HG03342 (cell line): Measurements from ENCODE around the gene HFE.
"Not testable (repeated sequence)": the region's sequence is repeated elsewhere in the genome, so short reads cannot be mapped to it uniquely, and the experiment has no call there.

Experiments used
- ATAC-seq: cut with Tn5 transposase; IDR thresholded peaks from one replicate; pipeline ENCODE4 v1.9.1; 2021; ENCODE audit warnings: mild to moderate bottlenecking, moderate library complexity; ENCODE audit not compliant: unreplicated experiment

HFE gene, protein sequence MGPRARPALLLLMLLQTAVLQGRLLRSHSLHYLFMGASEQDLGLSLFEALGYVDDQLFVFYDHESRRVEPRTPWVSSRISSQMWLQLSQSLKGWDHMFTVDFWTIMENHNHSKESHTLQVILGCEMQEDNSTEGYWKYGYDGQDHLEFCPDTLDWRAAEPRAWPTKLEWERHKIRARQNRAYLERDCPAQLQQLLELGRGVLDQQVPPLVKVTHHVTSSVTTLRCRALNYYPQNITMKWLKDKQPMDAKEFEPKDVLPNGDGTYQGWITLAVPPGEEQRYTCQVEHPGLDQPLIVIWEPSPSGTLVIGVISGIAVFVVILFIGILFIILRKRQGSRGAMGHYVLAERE

DNA sequence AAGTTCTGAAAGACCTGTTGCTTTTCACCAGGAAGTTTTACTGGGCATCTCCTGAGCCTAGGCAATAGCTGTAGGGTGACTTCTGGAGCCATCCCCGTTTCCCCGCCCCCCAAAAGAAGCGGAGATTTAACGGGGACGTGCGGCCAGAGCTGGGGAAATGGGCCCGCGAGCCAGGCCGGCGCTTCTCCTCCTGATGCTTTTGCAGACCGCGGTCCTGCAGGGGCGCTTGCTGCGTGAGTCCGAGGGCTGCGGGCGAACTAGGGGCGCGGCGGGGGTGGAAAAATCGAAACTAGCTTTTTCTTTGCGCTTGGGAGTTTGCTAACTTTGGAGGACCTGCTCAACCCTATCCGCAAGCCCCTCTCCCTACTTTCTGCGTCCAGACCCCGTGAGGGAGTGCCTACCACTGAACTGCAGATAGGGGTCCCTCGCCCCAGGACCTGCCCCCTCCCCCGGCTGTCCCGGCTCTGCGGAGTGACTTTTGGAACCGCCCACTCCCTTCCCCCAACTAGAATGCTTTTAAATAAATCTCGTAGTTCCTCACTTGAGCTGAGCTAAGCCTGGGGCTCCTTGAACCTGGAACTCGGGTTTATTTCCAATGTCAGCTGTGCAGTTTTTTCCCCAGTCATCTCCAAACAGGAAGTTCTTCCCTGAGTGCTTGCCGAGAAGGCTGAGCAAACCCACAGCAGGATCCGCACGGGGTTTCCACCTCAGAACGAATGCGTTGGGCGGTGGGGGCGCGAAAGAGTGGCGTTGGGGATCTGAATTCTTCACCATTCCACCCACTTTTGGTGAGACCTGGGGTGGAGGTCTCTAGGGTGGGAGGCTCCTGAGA is at the start of gene HFE:
HFE (plus strand) TSS at position 146 of the 832 bp plus-strand sequence; CDS start at position 158, 12 bp downstream.
- no peak for ATAC-seq

DNA sequence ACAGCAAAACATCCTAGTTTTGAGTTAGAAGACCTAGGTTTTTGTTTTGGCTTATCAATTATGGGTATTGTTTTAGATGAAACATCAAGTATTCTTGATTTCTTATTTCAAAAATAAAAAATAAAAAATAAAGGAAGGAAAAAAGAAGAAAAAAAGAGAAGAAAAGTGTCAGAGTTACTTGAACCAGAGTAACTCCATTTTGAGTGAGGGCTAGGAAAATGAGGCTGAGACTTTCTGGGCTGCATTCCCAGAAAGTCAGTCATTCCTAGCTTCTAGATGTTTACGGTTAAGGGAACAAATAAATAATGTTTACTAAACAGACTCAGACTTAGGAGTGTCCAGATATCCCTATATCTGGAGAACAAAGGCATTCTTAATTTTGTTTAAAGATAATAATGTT is 45.3 kb upstream of the HFE start:
- ATAC-seq = no peak

DNA sequence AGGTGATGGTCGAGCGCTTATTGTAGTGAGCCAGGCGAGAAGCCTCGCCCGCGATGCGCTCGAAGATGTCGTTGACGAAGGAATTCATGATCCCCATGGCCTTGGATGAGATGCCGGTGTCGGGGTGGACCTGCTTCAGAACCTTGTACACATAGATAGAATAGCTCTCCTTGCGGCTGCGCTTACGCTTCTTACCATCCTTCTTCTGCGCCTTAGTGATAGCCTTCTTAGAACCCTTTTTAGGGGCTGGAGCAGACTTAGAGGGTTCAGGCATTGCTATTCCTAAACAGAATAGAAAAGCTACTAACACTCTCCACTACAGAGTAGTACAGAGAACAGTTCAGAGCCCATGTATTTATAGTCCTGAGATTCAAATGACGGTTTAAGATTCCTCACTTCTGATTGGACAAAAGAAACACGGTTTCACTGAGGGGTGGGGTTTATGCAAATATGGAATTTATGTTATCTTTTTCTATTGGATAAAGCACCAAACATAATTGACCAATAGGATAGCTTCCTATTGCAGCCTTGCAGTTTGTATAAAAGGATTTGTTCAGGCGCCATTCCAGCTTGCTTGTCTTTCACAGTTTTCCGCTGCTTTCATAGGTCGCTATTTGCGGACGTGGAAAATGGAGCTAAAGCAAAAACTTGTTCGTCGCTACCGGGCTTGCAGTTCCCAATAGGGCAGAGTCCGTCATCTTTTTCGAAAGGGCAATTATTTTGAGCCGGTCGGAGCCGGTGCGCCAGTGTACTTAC is 43.7 kb upstream of the HFE start:
- peak; percentile 61 for ATAC-seq

DNA sequence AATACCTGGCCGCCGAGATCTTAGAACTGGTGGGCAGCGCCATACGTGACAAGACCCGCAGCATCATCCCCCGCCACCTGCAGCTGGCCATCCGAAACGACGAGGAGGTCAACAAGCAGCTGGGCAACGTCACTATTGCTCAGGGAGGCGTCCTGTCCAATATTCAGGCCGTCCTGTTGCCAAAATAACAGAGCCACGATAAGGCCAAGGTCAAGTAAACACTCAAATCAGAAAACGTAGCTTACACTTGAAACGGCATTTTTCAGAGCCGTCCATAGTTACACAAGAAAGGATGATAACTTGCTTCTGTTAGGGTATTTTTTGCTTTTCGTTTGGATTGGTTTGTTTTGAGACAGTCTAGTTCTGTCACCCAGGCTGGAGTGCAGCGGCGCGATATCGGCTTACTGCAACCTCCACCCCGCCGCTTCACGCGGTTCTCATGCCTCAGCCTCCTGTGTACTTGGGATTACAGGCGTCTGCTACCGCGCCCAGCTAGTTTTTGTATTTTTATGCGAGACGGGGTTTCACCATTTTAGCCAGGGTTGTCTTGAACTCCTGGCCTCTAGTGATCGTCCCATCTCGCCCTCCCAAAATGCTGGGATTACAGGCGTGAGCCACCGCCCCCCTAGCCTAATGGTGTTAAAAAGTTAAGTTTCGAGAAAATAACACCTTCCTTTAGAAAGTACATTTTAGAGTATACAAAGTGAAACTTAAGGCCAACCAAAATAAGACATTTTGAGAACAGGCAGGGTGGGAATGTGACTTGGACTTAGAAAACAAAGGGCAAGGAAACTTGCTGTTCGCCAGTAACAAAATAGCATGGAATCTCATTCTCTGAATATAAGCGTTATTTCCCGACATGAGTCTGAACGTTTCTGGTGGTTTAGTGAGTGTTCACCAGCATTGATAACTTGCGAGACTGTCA is 42.8 kb upstream of the HFE start:
- peak; percentile 26 for ATAC-seq

DNA sequence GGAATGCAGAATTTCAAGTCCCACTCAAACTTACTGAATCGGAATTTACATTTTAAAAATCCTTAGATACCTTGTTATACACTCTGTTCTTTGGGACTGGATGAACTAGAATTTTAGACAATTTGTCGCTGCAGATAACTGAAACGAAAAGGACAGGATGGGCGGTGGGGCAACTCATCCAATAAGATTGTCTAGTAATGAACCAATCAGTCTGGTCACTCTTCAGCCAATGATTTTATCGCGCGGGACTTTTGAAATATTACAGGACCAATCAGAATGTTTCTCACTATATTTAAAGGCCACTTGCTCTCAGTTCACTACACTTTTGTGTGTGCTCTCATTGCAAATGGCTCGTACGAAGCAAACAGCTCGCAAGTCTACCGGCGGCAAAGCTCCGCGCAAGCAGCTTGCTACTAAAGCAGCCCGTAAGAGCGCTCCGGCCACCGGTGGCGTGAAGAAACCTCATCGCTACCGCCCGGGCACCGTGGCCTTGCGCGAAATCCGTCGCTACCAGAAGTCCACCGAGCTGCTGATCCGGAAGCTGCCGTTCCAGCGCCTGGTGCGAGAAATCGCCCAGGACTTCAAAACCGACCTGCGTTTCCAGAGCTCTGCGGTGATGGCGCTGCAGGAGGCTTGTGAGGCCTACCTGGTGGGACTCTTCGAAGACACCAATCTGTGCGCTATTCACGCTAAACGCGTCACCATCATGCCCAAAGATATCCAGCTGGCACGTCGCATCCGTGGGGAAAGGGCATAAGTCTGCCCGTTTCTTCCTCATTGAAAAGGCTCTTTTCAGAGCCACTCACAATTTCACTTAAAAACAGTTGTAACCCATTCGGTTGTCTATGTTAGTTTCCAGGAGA is 41.9 kb upstream of the HFE start:
- peak; percentile 47 for ATAC-seq

DNA sequence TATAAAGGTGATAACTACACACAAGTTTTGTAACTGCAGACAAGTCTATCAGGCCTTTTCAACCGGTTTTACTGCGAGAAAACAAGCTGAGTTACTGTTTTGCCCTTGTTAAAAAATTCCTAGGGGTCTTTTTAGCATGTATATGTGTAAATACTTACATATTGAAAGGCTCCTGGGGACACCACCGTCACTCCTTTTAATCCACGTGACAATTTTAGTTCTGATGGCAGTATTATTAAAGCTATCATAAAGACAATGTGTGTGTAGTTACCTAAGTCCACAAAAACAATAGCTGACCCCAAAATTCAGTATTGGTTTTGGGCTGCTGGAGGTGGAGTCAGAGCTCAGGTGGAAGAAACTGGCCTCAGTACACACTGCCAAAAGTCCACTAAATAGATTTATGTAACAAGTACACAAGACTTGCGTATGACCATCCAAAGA is 41.3 kb upstream of the HFE start:
- ATAC-seq = no peak

DNA sequence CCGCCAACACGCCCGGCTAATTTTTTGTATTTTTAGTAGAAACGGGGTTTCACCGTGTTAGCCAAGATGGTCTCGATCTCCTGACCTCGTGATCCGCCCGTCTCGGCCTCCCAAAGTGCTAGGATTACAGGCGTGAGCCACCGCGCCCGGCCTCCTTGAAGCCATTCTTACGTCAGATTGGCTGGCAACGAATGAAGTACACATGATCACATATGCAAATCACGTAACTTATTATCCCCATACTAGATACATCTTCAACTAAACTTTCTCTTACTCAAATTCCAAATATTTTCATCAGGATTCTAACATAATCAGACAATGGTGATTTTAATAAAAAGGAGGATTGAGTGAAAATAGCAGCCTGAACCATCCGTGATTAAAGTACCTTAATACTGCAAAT is 39.9 kb upstream of the HFE start:
- not testable (repeated sequence) for ATAC-seq

DNA sequence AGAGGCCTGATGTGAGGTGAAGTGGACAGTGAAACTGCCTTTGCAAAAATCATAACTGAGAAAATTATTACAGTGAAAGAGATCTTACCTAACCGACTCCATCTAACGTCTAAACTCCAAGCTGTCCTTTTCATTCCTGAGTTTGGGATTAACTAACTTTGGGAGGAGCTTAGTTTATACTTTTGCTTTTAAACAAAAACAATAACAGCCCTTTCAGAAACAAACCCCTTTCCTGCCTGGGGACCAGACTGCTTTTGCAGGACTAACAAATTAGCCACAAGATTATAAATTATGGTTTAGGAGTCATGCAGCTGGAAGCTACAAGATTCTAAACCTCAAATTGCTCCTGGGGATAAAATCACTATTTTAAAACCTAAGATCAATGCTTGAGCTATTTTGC is 38.6 kb upstream of the HFE start:
- no peak for ATAC-seq

DNA sequence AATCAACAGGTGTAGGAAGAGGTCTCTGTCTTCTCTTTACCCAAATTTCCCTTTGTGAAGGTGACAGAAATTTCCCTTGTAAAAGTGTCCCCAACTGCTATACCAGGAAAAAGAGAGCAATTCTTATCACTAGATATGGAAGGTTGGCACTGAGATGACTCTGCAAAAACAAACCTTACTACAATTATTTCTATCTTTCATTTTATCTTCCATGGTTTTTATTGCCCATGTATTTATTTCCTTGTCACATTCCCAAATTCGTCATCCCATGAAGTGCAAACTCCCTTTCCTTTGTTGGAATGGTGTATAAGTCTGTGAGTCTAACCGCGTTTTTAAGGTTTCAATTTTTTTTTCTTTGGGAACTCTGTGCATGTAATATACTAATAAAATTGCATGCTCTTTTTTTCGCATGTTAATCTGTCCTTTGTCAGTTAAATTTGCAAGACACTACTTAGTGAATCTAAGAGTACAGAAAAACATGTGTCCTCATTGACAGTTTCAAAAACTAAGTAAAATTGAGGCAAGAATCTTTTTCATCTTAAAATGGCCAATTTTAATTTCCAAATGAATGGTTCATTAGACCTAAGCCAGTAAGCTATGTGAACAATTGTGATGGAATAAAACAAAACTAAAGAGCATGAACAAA is 35.4 kb upstream of the HFE start:
- ATAC-seq = no peak

DNA sequence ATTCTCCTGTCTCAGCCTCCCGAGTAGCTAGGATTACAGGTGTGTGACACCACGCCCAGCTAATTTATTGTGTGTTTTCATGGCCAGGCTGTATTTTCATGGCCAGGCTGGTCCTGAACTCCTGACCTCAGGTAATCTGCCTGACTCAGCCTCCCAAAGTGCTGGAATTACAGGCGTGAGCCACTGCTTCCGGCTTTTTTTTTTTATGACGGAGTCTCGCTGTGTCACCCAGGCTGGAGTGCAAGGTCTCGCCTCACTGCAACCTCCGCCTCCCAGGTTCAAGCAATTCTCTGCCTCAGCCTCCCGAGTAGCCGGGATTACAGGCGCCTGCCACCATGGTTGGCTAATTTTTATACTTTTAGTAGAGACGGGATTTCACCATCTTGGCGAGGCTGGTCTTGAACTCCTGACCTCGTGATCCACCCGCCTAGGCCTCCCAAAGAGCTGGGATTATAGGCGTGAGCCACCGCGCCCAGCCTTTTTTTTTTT is 34.4 kb upstream of the HFE start:
- not testable (repeated sequence) for ATAC-seq

DNA sequence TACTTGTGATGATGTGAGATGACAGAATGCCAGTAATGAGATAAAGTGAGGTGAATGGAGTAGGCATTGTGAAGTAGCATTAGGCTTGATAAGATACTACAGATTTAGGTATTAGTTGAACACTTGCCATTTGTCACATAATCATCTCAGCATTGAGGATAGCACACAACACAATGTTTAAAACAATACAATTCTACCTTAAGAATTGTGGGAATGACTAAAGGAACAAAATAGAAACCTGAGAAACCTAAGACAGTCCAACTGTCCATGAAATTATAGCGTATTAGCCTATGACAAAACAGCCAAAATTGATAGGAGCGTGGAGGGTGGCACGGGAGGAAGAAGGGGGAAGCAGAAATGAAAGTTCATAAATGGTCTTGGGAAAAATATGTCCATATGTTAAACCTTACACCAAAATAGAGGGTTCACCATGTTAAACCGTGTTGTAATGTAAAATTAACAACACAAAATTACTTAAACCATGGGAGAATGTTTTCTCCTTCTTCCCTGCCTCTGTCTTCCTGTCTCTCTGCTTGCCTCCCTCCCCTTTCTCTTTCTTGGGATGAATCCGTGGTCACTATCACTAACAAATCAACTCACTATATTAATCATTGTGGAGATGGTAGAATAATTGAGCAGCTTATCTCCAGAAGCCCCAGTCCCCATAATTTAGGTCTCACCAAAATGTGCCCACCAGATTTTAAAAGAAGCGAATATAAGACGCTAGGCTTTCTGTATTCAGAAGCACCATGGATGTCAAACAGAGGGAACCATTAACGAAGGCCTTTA is 33.0 kb upstream of the HFE start:
- no peak for ATAC-seq

DNA sequence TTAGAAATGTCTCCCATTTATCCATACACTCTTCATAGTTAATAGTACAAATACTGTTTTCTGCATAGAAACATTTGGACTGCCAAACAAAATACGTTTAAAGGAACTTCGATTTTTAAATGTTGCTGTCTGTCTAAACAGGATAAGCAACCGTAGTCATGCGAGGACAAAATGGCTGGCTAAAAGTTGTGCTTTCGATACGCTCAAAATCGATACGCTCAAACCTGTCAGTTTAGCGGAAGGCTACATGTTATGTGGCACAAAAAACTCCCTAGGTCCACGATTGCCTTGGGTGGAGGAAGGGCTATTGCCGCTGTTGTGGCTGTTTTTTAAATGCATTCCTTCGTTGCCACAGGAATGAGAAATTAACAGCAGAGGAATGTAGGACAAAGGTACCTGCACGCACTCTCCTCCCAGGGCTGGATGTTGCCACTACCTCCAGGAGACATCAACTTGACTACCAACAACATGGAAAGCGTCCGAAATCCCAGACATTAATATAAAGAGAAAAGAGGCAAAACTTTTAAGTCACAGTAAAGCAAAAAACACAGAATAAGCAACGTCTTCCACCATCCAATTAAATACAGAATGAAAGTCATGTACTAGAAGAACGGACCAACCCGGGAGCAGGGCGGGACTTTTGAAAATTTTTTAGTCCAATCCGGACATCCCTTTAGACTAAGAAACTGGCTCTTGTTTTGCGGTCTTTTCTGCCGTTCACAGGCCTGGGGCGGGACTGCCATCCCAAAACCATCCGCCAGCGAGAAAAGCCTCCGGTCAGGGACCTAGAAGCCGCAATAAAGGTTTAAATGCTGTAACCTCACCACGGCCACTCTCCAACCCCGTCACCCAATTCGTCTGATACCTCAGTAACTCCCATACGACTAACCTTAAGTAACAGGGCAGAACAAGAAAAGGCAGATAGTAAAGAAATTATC is 32.2 kb upstream of the HFE start:
- ATAC-seq = peak; percentile 49

DNA sequence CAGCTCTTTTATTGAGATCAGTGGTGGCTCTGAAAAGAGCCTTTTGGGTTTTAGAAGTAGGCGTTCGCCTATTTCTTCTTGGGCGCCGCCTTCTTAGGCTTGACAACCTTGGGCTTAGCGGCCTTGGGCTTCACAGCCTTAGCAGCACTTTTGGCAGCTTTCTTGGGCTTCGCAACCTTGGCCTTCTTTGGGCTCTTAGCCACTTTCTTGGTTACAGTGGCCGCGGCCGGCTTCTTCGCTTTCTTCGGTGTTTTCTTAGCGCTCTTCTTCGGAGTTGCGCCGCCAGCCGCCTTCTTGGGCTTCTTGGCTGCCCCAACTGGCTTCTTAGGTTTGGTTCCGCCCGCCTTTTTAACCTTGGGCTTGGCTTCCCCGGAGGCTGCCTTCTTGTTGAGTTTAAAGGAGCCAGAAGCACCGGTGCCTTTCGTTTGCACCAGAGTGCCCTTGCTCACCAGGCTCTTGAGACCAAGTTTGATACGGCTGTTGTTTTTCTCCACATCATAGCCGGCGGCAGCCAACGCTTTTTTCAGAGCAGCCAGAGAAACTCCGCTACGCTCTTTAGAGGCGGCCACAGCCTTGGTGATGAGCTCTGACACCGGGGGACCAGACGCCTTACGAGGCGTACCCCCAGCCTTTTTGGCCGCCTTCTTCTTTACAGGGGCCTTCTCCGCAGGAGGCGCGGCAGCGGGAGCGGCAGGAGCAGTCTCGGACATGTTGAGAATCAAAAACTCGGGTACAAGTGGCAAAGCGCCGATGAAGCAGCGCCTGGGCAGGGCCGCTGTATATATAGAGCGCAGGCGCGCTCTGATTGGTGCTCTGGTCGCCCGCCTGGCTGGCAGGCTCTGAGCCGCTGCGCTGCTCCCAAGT is 31.3 kb upstream of the HFE start:
- peak; percentile 66 for ATAC-seq

DNA sequence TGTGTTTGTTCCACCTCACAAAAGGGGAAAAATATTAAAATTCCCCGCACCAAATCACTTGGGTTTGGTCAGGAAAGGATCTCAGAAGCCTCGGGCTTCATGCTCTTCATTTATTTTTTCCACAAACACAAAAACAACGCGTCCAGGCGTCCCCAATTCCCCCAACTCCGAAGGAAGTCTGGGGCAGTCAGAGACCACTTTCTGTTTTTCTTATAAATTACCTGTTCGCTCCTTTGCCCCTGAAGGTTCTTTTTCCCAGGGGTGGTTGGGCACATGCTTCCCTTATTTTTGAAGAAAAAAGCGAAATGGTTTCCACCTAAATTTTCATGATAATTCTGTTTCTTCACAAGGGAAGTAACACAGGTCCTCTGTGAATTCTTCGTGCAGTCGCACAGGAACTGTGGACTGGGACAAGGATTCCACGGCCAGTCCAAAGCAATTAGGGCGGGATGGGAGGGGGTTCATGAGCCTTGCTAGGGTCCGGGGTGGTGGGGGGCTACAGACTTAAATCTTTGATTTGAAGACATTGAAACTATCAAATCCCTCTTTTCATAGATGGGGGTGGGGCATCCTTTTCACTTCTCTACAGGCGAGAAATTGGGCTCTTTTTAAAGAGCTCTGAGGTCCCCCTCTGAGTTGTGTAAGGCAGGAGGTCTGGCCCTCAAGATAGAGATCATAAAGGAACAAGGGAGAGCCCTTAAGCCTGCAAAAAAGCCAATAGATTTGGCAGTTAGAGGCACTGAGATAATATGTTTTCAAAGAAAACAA is 30.5 kb upstream of the HFE start:
- no peak for ATAC-seq

DNA sequence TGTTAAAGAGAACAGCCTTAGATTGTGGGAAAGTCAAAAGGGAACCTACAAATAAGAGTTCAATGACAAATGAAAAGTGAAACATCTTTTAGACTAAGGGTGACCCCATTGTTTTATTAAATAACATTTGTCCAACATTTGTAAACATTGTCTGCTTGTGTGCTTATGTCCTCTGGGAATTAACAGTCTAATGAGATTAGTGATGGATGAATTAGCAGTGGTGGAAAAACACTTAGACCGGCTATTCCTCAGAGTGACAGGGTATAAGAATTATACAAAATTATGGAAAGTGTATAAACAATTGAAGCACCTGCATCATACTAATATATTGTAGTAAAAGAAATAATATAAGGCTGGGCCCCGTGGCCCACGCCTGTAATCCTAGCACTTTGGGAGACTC is 29.3 kb upstream of the HFE start:
- no peak for ATAC-seq
